OCI-LY7 (cell line): ENCODE results near the gene TPM2. TPM values are rescaled to one million over a fixed set of nuclear protein-coding genes. Genes with fewer than 3 reads are reported as not detected.

ENCODE experiments used
- BruUV-seq: library from RNA; stranded (reverse); fragments of 400-500 nt; replicated peaks from 2 replicates; lab custom pipeline; 2021; lab: Mats Ljungman, UMichigan
- CTCF ChIA-PET: fragments of 300-600 bp; sonication (Branson Sonifier 250); formaldehyde crosslinking; loops from one replicate; lab custom pipeline; 2022; ENCODE audit warnings: antibody characterized with exemption; ENCODE audit not compliant: unreplicated experiment; lab: Charles Lee
- POLR2A ChIA-PET: fragments of 300-600 bp; sonication (Branson Sonifier 250); formaldehyde crosslinking; loops from one replicate; lab custom pipeline; 2022; ENCODE audit warnings: antibody characterized with exemption; lab: Charles Lee
- DNase-seq: peaks from one replicate; pipeline ENCODE4 v3.0.0-alpha.2; 2015; ENCODE audit warnings: low spot score
- H2AFZ ChIP-seq: fragments of 200-600 bp; sonication (generic), shearing (Covaris generic); 2 replicates; pipeline ENCODE4 v1.6.1; 2014; ENCODE audit warnings: mild to moderate bottlenecking, antibody characterized with exemption, low read length, moderate library complexity
- H3K27ac ChIP-seq: fragments of 200-600 bp; sonication (generic); 2 replicates; pipeline ENCODE4 v1.5.1; 2014; ENCODE audit warnings: mixed run types, low read depth, mild to moderate bottlenecking, moderate library complexity, low read length, inconsistent platforms; ENCODE audit not compliant: poor library complexity, severe bottlenecking
- H3K36me3 ChIP-seq: fragments of 200-600 bp; sonication (generic); 2 replicates; pipeline ENCODE4 v1.6.1; 2014; ENCODE audit warnings: mild to moderate bottlenecking, antibody characterized with exemption, low read length, moderate library complexity, mixed read lengths; ENCODE audit not compliant: insufficient read depth
- H3K4me1 ChIP-seq: fragments of 200-600 bp; sonication (generic); 2 replicates; pipeline ENCODE4 v1.5.1; 2014; ENCODE audit warnings: mild to moderate bottlenecking, low read length; ENCODE audit not compliant: insufficient read depth, poor library complexity, severe bottlenecking
- H3K4me2 ChIP-seq: fragments of 200-600 bp; sonication (generic); 2 replicates; pipeline ENCODE4 v1.6.1; 2014; ENCODE audit warnings: mild to moderate bottlenecking, low read length
- H3K4me3 ChIP-seq: fragments of 200-600 bp; sonication (generic); 2 replicates; pipeline ENCODE4 v1.5.1; 2014; ENCODE audit warnings: mild to moderate bottlenecking, low read depth, low read length; ENCODE audit not compliant: poor library complexity, severe bottlenecking
- H3K79me2 ChIP-seq: fragments of 200-600 bp; sonication (generic); 2 replicates; pipeline ENCODE4 v1.6.1; 2016; ENCODE audit warnings: low read depth, mild to moderate bottlenecking, low read length, moderate library complexity, mixed read lengths; ENCODE audit not compliant: insufficient read depth
- H3K9me2 ChIP-seq: fragments of 200-600 bp; sonication (generic); 2 replicates; pipeline ENCODE4 v1.6.1; 2016; ENCODE audit warnings: mild to moderate bottlenecking, low read length, mixed read lengths; ENCODE audit not compliant: insufficient read depth
- H3K9me3 ChIP-seq: fragments of 200-600 bp; sonication (generic); 2 replicates; pipeline ENCODE4 v1.6.1; 2014; ENCODE audit warnings: mild to moderate bottlenecking, mixed run types, low read length, mixed read lengths
- H4K20me1 ChIP-seq: fragments of 200-600 bp; sonication (generic); 2 replicates; pipeline ENCODE4 v1.6.1; 2014; ENCODE audit warnings: mild to moderate bottlenecking, antibody characterized with exemption, low read length, moderate library complexity, mixed read lengths; ENCODE audit not compliant: insufficient read depth
- EZH2phosphoT487 ChIP-seq: fragments of 200-600 bp; sonication (generic); IDR thresholded peaks from 2 replicates; pipeline ENCODE4 v1.6.1; 2018; ENCODE audit warnings: low read depth, borderline replicate concordance, mild to moderate bottlenecking, mixed run types, antibody characterized with exemption, low read length, moderate library complexity, mixed read lengths
- intact Hi-C: fragments of 100-400 bp; cut with micrococcal nuclease; formaldehyde crosslinking; loops from one replicate; pipeline ENCODE4 v1.10.0; 2022; ENCODE audit not compliant: unreplicated experiment
- total RNA-seq, 2 experiments: library from RNA; depleted of rRNA in 1 of 2; stranded (reverse); fragments of >200 nt in 1 of 2; shearing (Covaris generic) in 1 of 2; gene quantifications; 2 replicates each; pipeline ENCODE4 v1.2.3, GENCODE V29; 2014 to 2022
- TF ChIP-seq, protein P1 (sequence below): fragments of 200-600 bp; sonication (generic); conservative IDR thresholded peaks from 2 replicates; pipeline ENCODE4 v1.5.1; 2014; ENCODE audit warnings: mild to moderate bottlenecking, antibody characterized with exemption, low read length, moderate library complexity, mixed read lengths

Gene TPM2
- total RNA-seq, 2 experiments from 2014 or later: 2.5 TPM; not detected in 1

DNA sequence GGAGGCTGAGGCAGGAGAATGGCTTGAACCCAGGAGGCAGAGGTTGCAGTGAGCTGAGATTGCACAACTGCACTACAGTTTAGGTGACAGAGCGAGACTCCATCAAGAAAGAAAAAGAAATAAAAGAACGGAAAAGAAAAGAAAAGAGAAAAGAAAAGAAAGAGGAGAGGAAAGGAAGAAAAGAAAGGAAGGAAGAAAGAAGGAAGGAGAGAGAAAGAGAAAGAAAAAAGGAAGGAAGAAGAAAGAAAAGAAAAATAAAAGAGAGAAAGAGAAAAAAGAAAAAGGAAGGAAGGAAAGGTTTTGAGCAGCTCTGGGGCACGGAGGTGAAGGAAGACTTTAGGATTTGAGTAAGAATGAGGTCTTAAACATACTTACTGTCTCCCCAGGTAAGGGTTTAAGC, 23.9 kb upstream of the TPM2 start:
- POLR2A ChIA-PET: interaction anchor here (1.3 kb wide), 1 partner anchor 18 kb away, joined by 3 read pairs; no protein-coding TSS in a partner anchor
- H3K4me1 ChIP-seq: no peaks in the 10 kb centered on the region
- DNase-seq: no peak
- BruUV-seq: no TSS peak
- H3K79me2 ChIP-seq: no peaks in the 10 kb centered on the region
- no peaks in the 10 kb centered on the region for H3K9me3 ChIP-seq
- TF ChIP-seq, protein P1, sequence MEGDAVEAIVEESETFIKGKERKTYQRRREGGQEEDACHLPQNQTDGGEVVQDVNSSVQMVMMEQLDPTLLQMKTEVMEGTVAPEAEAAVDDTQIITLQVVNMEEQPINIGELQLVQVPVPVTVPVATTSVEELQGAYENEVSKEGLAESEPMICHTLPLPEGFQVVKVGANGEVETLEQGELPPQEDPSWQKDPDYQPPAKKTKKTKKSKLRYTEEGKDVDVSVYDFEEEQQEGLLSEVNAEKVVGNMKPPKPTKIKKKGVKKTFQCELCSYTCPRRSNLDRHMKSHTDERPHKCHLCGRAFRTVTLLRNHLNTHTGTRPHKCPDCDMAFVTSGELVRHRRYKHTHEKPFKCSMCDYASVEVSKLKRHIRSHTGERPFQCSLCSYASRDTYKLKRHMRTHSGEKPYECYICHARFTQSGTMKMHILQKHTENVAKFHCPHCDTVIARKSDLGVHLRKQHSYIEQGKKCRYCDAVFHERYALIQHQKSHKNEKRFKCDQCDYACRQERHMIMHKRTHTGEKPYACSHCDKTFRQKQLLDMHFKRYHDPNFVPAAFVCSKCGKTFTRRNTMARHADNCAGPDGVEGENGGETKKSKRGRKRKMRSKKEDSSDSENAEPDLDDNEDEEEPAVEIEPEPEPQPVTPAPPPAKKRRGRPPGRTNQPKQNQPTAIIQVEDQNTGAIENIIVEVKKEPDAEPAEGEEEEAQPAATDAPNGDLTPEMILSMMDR: no peak
- CTCF ChIA-PET: no interaction called here
- H3K36me3 ChIP-seq: peaks cover 95% of the 10 kb centered on the region
- H3K27ac ChIP-seq: no peak overlapping the region
- intact Hi-C loops: no loop called here
- H4K20me1 ChIP-seq: no peaks in the 10 kb centered on the region
- no peak overlapping the region for H2AFZ ChIP-seq
- H3K4me2 ChIP-seq: no peak overlapping the region
- no peak overlapping the region for H3K4me3 ChIP-seq
- no peaks in the 10 kb centered on the region for H3K9me2 ChIP-seq

DNA sequence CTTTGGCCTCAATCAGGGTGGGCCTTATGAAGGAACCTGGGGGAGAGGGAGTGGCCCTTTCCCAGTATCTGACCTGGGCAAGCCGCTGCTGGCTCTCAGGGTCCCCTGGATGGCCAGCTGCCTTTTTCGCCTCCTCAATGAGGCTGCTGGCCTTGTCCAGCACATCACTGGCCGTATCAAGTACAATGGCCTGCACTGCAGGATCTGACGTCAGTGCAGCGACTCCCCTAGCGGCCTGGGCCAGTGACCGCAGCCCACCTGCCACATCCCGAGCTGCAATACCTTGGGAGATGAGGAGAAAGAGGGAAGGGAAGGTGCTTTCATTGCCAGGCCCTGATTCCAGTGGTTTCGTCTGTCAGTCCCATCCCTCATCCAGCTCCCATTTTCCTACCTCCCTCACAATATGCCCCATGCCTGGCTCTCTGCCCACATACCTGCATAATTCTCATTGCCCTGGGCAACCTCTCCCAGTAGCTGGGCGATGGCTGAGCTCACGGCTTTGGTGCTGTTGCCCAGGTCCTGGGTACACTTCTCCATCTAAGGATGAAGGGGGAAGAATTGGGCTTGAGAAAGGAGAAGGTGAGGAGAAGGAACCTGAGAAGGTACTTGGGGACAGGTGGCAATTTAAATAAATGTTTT, 23.2 kb upstream of the TPM2 start:
- Histone ChIP-seq H3K36me3 (peaks cover 95% of the 10 kb centered on the region), H3K4me1 (no peaks in the 10 kb centered on the region), H4K20me1 (no peaks in the 10 kb centered on the region), H3K4me3 (no peak overlapping the region), H3K79me2 (no peaks in the 10 kb centered on the region), H2AFZ (no peak overlapping the region), H3K27ac (no peak overlapping the region), H3K9me2 (no peaks in the 10 kb centered on the region), H3K4me2 (no peak overlapping the region), H3K9me3 (no peaks in the 10 kb centered on the region)
- BruUV-seq: no TSS peak
- ChIA-PET CTCF (no interaction called here), POLR2A (interaction anchor here (1.3 kb wide), 1 partner anchor 18 kb away, joined by 3 read pairs; no protein-coding TSS in a partner anchor)
- no peak for DNase-seq
- intact Hi-C loops: no loop called here
- no peak for TF ChIP-seq EZH2phosphoT487
- TF ChIP-seq, protein P1: no peak
